GM12891 (cell line): Measurements from ENCODE around the gene ERLEC1.

Experiments
- DNase-seq: peaks from one replicate; pipeline ENCODE4 v3.0.0; 2011; ENCODE audit warnings: low spot score; ENCODE audit not compliant: insufficient read length
- FAIRE-seq: peaks from 2 replicates; lab custom pipeline; 2011; peaks lifted over from hg19 to GRCh38; lab: Jason Lieb, UNC
- PAX5 ChIP-seq: IDR thresholded peaks from 2 replicates; pipeline ENCODE4 v1.6.1; 2011; ENCODE audit warnings: low read length, moderate library complexity, mild to moderate bottlenecking; ENCODE audit not compliant: insufficient read depth, severe bottlenecking
- POLR2A ChIP-seq: IDR thresholded peaks from 2 replicates; pipeline ENCODE4 v1.6.1; 2011; ENCODE audit warnings: low read depth, low read length, control low read depth
- POLR2AphosphoS5 ChIP-seq: IDR thresholded peaks from 2 replicates; pipeline ENCODE4 v1.6.1; 2011; ENCODE audit warnings: low read depth, low read length, control low read depth
- POU2F2 ChIP-seq: IDR thresholded peaks from 2 replicates; pipeline ENCODE4 v1.6.1; 2011; ENCODE audit warnings: low read depth, mild to moderate bottlenecking, control low read depth, low read length, moderate library complexity
- SPI1 ChIP-seq: IDR thresholded peaks from 2 replicates; pipeline ENCODE4 v1.6.1; 2011; ENCODE audit warnings: low read depth, low read length, control low read depth
- TAF1 ChIP-seq: IDR thresholded peaks from 2 replicates; pipeline ENCODE4 v1.6.1; 2011; ENCODE audit warnings: low read depth, low read length, control low read depth

Gene ERLEC1

DNA sequence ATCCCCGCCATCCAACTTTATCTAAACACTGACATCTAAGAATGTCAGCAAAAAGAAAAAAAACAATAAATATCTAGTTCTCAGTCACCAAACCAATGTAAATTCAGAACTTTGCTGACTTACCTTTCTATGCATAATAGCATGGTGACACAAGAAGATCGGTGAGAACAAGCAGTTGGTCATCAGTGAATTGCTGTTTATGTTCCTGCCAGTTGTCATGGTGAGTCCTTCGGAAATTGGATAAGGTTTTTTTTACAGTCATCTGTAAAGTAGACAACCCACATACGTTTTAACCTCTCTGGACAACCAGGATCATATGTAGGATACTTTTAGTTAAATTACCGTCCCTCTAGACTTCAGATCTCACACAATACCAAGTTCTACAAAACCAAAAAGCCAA lies 79.1 kb downstream of the ERLEC1 start:
- FAIRE-seq = no peak
- no peak for TF ChIP-seq TAF1
- no peak for TF ChIP-seq SPI1
- no peak for DNase-seq

DNA sequence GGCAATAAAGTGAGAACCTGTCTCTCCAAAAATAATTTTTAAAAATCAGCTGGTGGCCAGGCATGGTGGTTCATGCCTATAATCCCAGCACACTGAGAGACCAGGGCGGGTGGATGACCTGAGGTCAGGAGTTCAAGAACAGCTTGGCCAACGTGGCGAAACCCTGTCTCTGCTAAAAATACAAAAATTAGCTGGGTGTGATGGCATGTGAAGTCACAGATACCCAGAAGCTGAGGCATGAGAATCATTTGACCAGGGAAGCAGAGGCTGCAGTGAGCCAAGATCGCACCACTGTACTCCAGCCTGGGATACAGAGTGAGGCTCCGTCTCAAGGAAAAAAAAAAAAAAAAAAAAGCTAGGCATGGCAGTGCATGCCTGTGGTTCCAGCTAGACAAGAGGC lies 80.3 kb downstream of the ERLEC1 start:
- no peak for FAIRE-seq
- TF ChIP-seq POLR2A = no peak
- TF ChIP-seq PAX5 = no peak
- TF ChIP-seq POLR2AphosphoS5 = no peak
- TF ChIP-seq POU2F2 = no peak
- no peak for TF ChIP-seq SPI1
- no peak for TF ChIP-seq TAF1
- DNase-seq = no peak

DNA sequence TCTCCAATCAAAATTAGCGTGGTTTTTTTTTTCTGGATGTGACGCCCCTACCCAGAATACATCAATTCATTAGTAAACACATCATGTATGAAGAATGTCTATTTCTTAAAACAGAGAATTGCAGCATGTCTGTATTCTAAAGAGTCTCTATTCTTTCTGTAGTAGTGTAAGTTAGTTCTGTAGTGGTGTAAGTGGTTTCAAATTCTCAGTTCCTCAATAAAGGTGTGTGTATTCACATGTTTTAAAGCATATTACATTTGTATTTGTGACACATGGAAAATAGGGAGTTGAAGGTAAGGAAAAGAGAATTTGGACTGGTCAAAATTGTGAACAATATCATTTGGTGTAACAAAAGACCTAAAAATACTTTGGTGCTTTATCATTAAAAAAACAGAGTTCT lies 80.9 kb downstream of the ERLEC1 start:
- TF ChIP-seq SPI1 (peak; percentile 38; the same call in 1 of the 2 replicates), POLR2AphosphoS5 (no peak), PAX5 (no peak)
- DNase-seq = no peak
- FAIRE-seq = no peak
